GM21423 (cell line): Measurements from ENCODE around the gene TAS1R1.

Experiments used
- ATAC-seq: cut with Tn5 transposase; IDR thresholded peaks from one replicate; pipeline ENCODE4 v1.9.1; 2021; ENCODE audit warnings: mild to moderate bottlenecking, moderate library complexity; ENCODE audit not compliant: unreplicated experiment

The TAS1R1 gene

GRCh38 chr1:6627841-6628545 lies 72.9 kb downstream of the TAS1R1 start:
- ATAC-seq = no peak

GRCh38 chr1:6628971-6629479 lies 73.9 kb downstream of the TAS1R1 start:
- no peak for ATAC-seq
